K562 (cell line): ENCODE results near the gene TTC39A. TPM values are rescaled to one million over a fixed set of nuclear protein-coding genes. Genes with fewer than 3 reads are reported as not detected.

ENCODE experiments used
- polyA plus RNA-seq, 8 experiments: library from polyadenylated mRNA; depleted of rRNA in 4 of 8; stranded (reverse) in 5 of 8; unstranded in 3 of 8; fragments of >200 nt; fragmentation: Nextera tagmentation in 2 of 8; fragmentation: Illumina TruSeq in 1 of 8; extraction: Ambion mirVana in 2 of 8; extraction: Trizol in 1 of 8; gene quantifications; 2 replicates each; pipeline versions ENCODE4 v1.2.1 to v1.2.3, GENCODE V29; 2011 to 2014; ENCODE audit warnings: inconsistent platforms in 1 of 8, missing spikeins in 1 of 8
- total RNA-seq, 7 experiments: library from RNA; depleted of rRNA in 6 of 7; stranded (reverse); fragments of >200 nt in 6 of 7; fragmentation: Illumina TruSeq in 2 of 7; extraction: Trizol in 2 of 7; gene quantifications; 2 replicates each; pipeline versions ENCODE4 v1.2.1 to v1.2.3, GENCODE V29; 2011 to 2021; ENCODE audit warnings: low replicate concordance in 1 of 7

TTC39A gene
- total and polyA plus RNA-seq, 9 of the 15 experiments (the other 6 are each of a cell fraction or from before 2014, with no cell fraction given): 0.18 to 0.82 (median 0.35) TPM

Other genes with a start within 250 kb of the TTC39A start
- gene C1orf185, start 228.3 kb downstream of the TTC39A start, total RNA-seq (2014; rRNA removed): not detected in 2 replicates
- gene C1orf185, start 228.3 kb downstream of the TTC39A start, total RNA-seq (2014; rRNA removed; fragmentation: Illumina TruSeq; extraction: Trizol): not detected in 2 replicates
- not detected in 2 replicates for gene C1orf185, start 228.3 kb downstream of the TTC39A start, total RNA-seq (2015; rRNA removed; fragmentation: Illumina TruSeq; extraction: Trizol)
- gene C1orf185, start 228.3 kb downstream of the TTC39A start, total RNA-seq (2021): not detected in 2 replicates
- gene C1orf185, start 228.3 kb downstream of the TTC39A start, polyA plus RNA-seq (2011; rRNA removed): not detected in 2 replicates
- not detected in 2 replicates for gene C1orf185, start 228.3 kb downstream of the TTC39A start, polyA plus RNA-seq (2014; fragmentation: Illumina TruSeq; extraction: Trizol)
- gene C1orf185, start 228.3 kb downstream of the TTC39A start, polyA plus RNA-seq (2014; fragmentation: Nextera tagmentation; extraction: Ambion mirVana): not detected
- not detected in 2 replicates for gene C1orf185, start 228.3 kb downstream of the TTC39A start, polyA plus RNA-seq (2014; rRNA removed)
- 24.7 and 37.3 TPM in 2 replicates for gene RNF11, start 94.3 kb downstream of the TTC39A start, total RNA-seq (2014; rRNA removed)
- gene RNF11, start 94.3 kb downstream of the TTC39A start, total RNA-seq (2014; rRNA removed; fragmentation: Illumina TruSeq; extraction: Trizol): 29.5 and 30.1 TPM in 2 replicates
- gene RNF11, start 94.3 kb downstream of the TTC39A start, total RNA-seq (2015; rRNA removed; fragmentation: Illumina TruSeq; extraction: Trizol): 20.3 and 20.6 TPM in 2 replicates
- gene RNF11, start 94.3 kb downstream of the TTC39A start, total RNA-seq (2021): 19.9 and 23.1 TPM in 2 replicates
- gene RNF11, start 94.3 kb downstream of the TTC39A start, polyA plus RNA-seq (2011; rRNA removed): 23.1 and 34.3 TPM in 2 replicates
- 25.8 and 27.2 TPM in 2 replicates for gene RNF11, start 94.3 kb downstream of the TTC39A start, polyA plus RNA-seq (2014; fragmentation: Illumina TruSeq; extraction: Trizol)
- 1 to 10 TPM; 5.7 to 6.1 TPM for gene RNF11, start 94.3 kb downstream of the TTC39A start, polyA plus RNA-seq (2014; fragmentation: Nextera tagmentation; extraction: Ambion mirVana)
- gene RNF11, start 94.3 kb downstream of the TTC39A start, polyA plus RNA-seq (2014; rRNA removed): 22.1 and 22.2 TPM in 2 replicates
- gene EPS15, start 188.7 kb upstream of the TTC39A start, total RNA-seq (2014; rRNA removed): 31.0 and 31.1 TPM in 2 replicates
- 55.0 and 67.0 TPM in 2 replicates for gene EPS15, start 188.7 kb upstream of the TTC39A start, total RNA-seq (2014; rRNA removed; fragmentation: Illumina TruSeq; extraction: Trizol)
- 43.0 and 47.7 TPM in 2 replicates for gene EPS15, start 188.7 kb upstream of the TTC39A start, total RNA-seq (2015; rRNA removed; fragmentation: Illumina TruSeq; extraction: Trizol)
- gene EPS15, start 188.7 kb upstream of the TTC39A start, total RNA-seq (2021): 59.7 and 69.0 TPM in 2 replicates
- 46.6 and 64.5 TPM in 2 replicates for gene EPS15, start 188.7 kb upstream of the TTC39A start, polyA plus RNA-seq (2011; rRNA removed)
- 41.2 and 41.7 TPM in 2 replicates for gene EPS15, start 188.7 kb upstream of the TTC39A start, polyA plus RNA-seq (2014; fragmentation: Illumina TruSeq; extraction: Trizol)
- gene EPS15, start 188.7 kb upstream of the TTC39A start, polyA plus RNA-seq (2014; fragmentation: Nextera tagmentation; extraction: Ambion mirVana): 10 to 100 TPM; 23.1 to 31.6 TPM
- 33.6 and 33.9 TPM in 2 replicates for gene EPS15, start 188.7 kb upstream of the TTC39A start, polyA plus RNA-seq (2014; rRNA removed)